HG02571 (cell line): ENCODE measurements around the gene YIPF4.
"Not testable (repeated sequence)": the region's sequence is repeated elsewhere in the genome, so short reads cannot be mapped to it uniquely, and the experiment has no call there.

Source experiments
- ATAC-seq: cut with Tn5 transposase; IDR thresholded peaks from one replicate; pipeline ENCODE4 v1.9.1; 2021; ENCODE audit warnings: mild to moderate bottlenecking, moderate library complexity; ENCODE audit not compliant: unreplicated experiment

YIPF4 gene

GRCh38 chr2:32277674-32278477, at the start of gene YIPF4:
Gene YIPF4 (plus strand): TSS chr2:32277904. CDS start chr2:32278156, 252 bp downstream.
- ATAC-seq = peak; percentile 97

- ATAC-seq = no peak
Measured at GRCh38 chr2:32228181-32228580, 49.5 kb upstream of the YIPF4 start.

- no peak for ATAC-seq
Measured at GRCh38 chr2:32229635-32230034, 48.1 kb upstream of the YIPF4 start.

GRCh38 chr2:32231959-32232358, 45.7 kb upstream of the YIPF4 start:
- ATAC-seq = no peak

GRCh38 chr2:32235315-32235714, 42.4 kb upstream of the YIPF4 start:
- ATAC-seq = no peak

GRCh38 chr2:32237488-32237887, 40.2 kb upstream of the YIPF4 start:
- no peak for ATAC-seq

GRCh38 chr2:32237996-32238395, 39.7 kb upstream of the YIPF4 start:
- no peak for ATAC-seq

GRCh38 chr2:32242331-32242730, 35.4 kb upstream of the YIPF4 start:
- no peak for ATAC-seq

- no peak for ATAC-seq
Measured at GRCh38 chr2:32246911-32247310, 30.8 kb upstream of the YIPF4 start.

GRCh38 chr2:32248299-32248698, 29.4 kb upstream of the YIPF4 start:
- ATAC-seq = no peak

GRCh38 chr2:32249731-32250236, 27.9 kb upstream of the YIPF4 start:
- no peak for ATAC-seq

- ATAC-seq = no peak
Measured at GRCh38 chr2:32250290-32250689, 27.4 kb upstream of the YIPF4 start.

- no peak for ATAC-seq
Measured at GRCh38 chr2:32258242-32258641, 19.5 kb upstream of the YIPF4 start.

GRCh38 chr2:32260376-32260775, 17.3 kb upstream of the YIPF4 start:
- ATAC-seq = no peak

GRCh38 chr2:32262105-32262504, 15.6 kb upstream of the YIPF4 start:
- no peak for ATAC-seq

GRCh38 chr2:32264422-32265105, 13.1 kb upstream of the YIPF4 start, which contains the start of gene NLRC4:
Gene NLRC4 (minus strand): TSS chr2:32264886. CDS start chr2:32256775, 8,111 bp downstream.
- ATAC-seq = peak; percentile 89

GRCh38 chr2:32271063-32271462, 6.6 kb upstream of the YIPF4 start:
- no peak for ATAC-seq

- ATAC-seq = no peak
Measured at GRCh38 chr2:32272279-32272678, 5.4 kb upstream of the YIPF4 start.

- ATAC-seq = no peak
Measured at GRCh38 chr2:32274289-32274688, 3.4 kb upstream of the YIPF4 start.

GRCh38 chr2:32275790-32276189, 1.9 kb upstream of the YIPF4 start:
- not testable (repeated sequence) for ATAC-seq

GRCh38 chr2:32277363-32277673, 386 bp upstream of the YIPF4 start:
- ATAC-seq = no peak

- ATAC-seq = no peak
Measured at GRCh38 chr2:32278478-32278853, 762 bp downstream of the YIPF4 start.
